Keratinocyte (primary cell): Measurements from ENCODE around the gene KDM4F. TPM values are rescaled to one million over a fixed set of nuclear protein-coding genes. Genes with fewer than 3 reads are reported as not detected.

Source experiments
- DNase-seq: peaks from one replicate; pipeline ENCODE4 v3.0.0-alpha.2; 2011; ENCODE audit warnings: low read depth, missing footprints, low spot score
- FAIRE-seq: peaks from 2 replicates; lab custom pipeline; 2011; peaks lifted over from hg19 to GRCh38; lab: Jason Lieb, UNC
- H2AFZ ChIP-seq: 2 replicates; pipeline ENCODE4 v1.6.0; 2012; ENCODE audit warnings: low read length, control low read depth, inconsistent platforms; ENCODE audit not compliant: control insufficient read depth
- H3K27ac ChIP-seq: 2 replicates; pipeline ENCODE4 v1.5.1; 2011; ENCODE audit warnings: low read length; ENCODE audit not compliant: control insufficient read depth, insufficient read depth
- H3K27me3 ChIP-seq: 3 replicates; pipeline ENCODE4 v1.6.0; 2011; ENCODE audit warnings: low read length; ENCODE audit not compliant: control insufficient read depth, insufficient read depth; ENCODE audit errors: extremely low read depth
- H3K36me3 ChIP-seq, 2 experiments: 2 replicates in 1 of 2; 3 replicates in 1 of 2; pipeline ENCODE4 v1.5.1; 2011; ENCODE audit warnings: low read length in 2 of 2, mild to moderate bottlenecking in 1 of 2; ENCODE audit not compliant: control insufficient read depth in 2 of 2, insufficient read depth in 2 of 2; ENCODE audit errors: extremely low read depth in 1 of 2
- H3K4me1 ChIP-seq: 3 replicates; pipeline ENCODE4 v1.5.1; 2011; ENCODE audit warnings: low read length; ENCODE audit not compliant: control insufficient read depth, insufficient read depth; ENCODE audit errors: extremely low read depth
- H3K4me2 ChIP-seq: 3 replicates; pipeline ENCODE4 v1.6.0; 2011; ENCODE audit warnings: low read depth, low read length; ENCODE audit not compliant: control insufficient read depth, insufficient read depth; ENCODE audit errors: extremely low read depth
- H3K4me3 ChIP-seq, 3 experiments: fragments of 200-600 bp in 1 of 3; sonication (generic) in 1 of 3; 2 replicates in 2 of 3; 3 replicates in 1 of 3; pipeline ENCODE4 v1.5.1; 2011 to 2016; ENCODE audit warnings: low read length in 3 of 3, mild to moderate bottlenecking in 3 of 3, control low read depth in 2 of 3, inconsistent platforms in 1 of 3, low read depth in 1 of 3, mixed read lengths in 1 of 3, mixed run types in 1 of 3, moderate library complexity in 1 of 3; ENCODE audit not compliant: control insufficient read depth in 2 of 3, insufficient read depth in 2 of 3; ENCODE audit errors: extremely low read depth in 1 of 3
- H3K79me2 ChIP-seq: 2 replicates; pipeline ENCODE4 v1.6.0; 2012; ENCODE audit warnings: low read length; ENCODE audit not compliant: control insufficient read depth, insufficient read depth
- H3K9ac ChIP-seq: 3 replicates; pipeline ENCODE4 v1.6.0; 2011; ENCODE audit warnings: low read length; ENCODE audit not compliant: control insufficient read depth, insufficient read depth; ENCODE audit errors: extremely low read depth
- H3K9me1 ChIP-seq: 3 replicates; pipeline ENCODE4 v1.6.0; 2011; ENCODE audit warnings: low read length; ENCODE audit not compliant: control insufficient read depth, insufficient read depth; ENCODE audit errors: extremely low read depth
- H3K9me3 ChIP-seq: 2 replicates; pipeline ENCODE4 v1.5.1; 2012; ENCODE audit warnings: low read depth, low read length; ENCODE audit not compliant: control insufficient read depth
- H4K20me1 ChIP-seq: 3 replicates; pipeline ENCODE4 v1.6.0; 2011; ENCODE audit warnings: low read length; ENCODE audit not compliant: control insufficient read depth, insufficient read depth; ENCODE audit errors: extremely low read depth
- EZH2 ChIP-seq: IDR thresholded peaks from one replicate; pipeline ENCODE4 v1.6.1; 2012; ENCODE audit warnings: inconsistent platforms, mild to moderate bottlenecking, low read length, moderate library complexity
- dilution Hi-C: fragments of 300-500 bp; cut with MboI; formaldehyde crosslinking; loops from one replicate; pipeline ENCODE4 v1.7.0; 2020; ENCODE audit warnings: low sequenced_read_pairs; ENCODE audit not compliant: extremely low pct_ligation_motif_present
- polyA plus RNA-seq, 5 experiments: library from polyadenylated mRNA; depleted of rRNA in 3 of 5; stranded (reverse) in 3 of 5; stranded (forward) in 1 of 5; unstranded in 1 of 5; fragments of >200 nt; gene quantifications; 1 replicate in 1 of 5; 2 replicates in 3 of 5; 3 replicates in 1 of 5; pipeline versions ENCODE4 v1.2.1 to v1.2.3, GENCODE V29; 2011 to 2012; ENCODE audit warnings: missing spikeins in 2 of 5, low read depth in 1 of 5, low replicate concordance in 1 of 5
- TF ChIP-seq, protein P1 (sequence below), 3 experiments: IDR thresholded peaks in 1 of 3; conservative IDR thresholded peaks in 1 of 3; optimal IDR thresholded peaks in 1 of 3; 2 replicates in 2 of 3; 3 replicates in 1 of 3; pipeline versions ENCODE3 to v1.5.1; 2011; ENCODE audit warnings: low read length in 3 of 3, mild to moderate bottlenecking in 3 of 3, moderate library complexity in 2 of 3, control low read depth in 1 of 3, inconsistent platforms in 1 of 3; ENCODE audit not compliant: insufficient read depth in 2 of 3; ENCODE audit errors: extremely low read depth in 1 of 3

The KDM4F gene
- polyA plus RNA-seq, 1 donor (not counting 4 experiments of a cell fraction or from before 2014, with no cell fraction given), result not detected

GRCh38 chr11:95076416-95076815 lies 27.2 kb downstream of the KDM4F start:
- Histone ChIP-seq H3K9ac (no peak overlapping the region), H3K9me1 (no peaks in the 10 kb centered on the region), H3K27me3 (no peaks in the 10 kb centered on the region), H4K20me1 (no peaks in the 10 kb centered on the region), H3K4me3 (no peak overlapping the region), H3K36me3 (no peaks in the 10 kb centered on the region), H3K4me2 (no peak overlapping the region), H2AFZ (no peak overlapping the region), H3K27ac (no peak overlapping the region), H3K79me2 (no peaks in the 10 kb centered on the region), H3K9me3 (no peaks in the 10 kb centered on the region), H3K4me1 (peaks cover 24% of the 10 kb centered on the region)
- dilution Hi-C loops, result no loop called here
- FAIRE-seq, result no peak
- TF ChIP-seq, protein P1, sequence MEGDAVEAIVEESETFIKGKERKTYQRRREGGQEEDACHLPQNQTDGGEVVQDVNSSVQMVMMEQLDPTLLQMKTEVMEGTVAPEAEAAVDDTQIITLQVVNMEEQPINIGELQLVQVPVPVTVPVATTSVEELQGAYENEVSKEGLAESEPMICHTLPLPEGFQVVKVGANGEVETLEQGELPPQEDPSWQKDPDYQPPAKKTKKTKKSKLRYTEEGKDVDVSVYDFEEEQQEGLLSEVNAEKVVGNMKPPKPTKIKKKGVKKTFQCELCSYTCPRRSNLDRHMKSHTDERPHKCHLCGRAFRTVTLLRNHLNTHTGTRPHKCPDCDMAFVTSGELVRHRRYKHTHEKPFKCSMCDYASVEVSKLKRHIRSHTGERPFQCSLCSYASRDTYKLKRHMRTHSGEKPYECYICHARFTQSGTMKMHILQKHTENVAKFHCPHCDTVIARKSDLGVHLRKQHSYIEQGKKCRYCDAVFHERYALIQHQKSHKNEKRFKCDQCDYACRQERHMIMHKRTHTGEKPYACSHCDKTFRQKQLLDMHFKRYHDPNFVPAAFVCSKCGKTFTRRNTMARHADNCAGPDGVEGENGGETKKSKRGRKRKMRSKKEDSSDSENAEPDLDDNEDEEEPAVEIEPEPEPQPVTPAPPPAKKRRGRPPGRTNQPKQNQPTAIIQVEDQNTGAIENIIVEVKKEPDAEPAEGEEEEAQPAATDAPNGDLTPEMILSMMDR (optimal IDR thresholded peaks at IDR 0.05 in 1 of 3, IDR thresholded peaks at IDR 0.05 in 1 of 3, conservative IDR thresholded peaks at IDR 0.05 in 1 of 3; ENCODE audit: extremely low read depth in 1 of 3, insufficient read depth in 2 of 3, low read length in 3 of 3), result no peak
- no peak for TF ChIP-seq EZH2
- no peak for DNase-seq

DNA sequence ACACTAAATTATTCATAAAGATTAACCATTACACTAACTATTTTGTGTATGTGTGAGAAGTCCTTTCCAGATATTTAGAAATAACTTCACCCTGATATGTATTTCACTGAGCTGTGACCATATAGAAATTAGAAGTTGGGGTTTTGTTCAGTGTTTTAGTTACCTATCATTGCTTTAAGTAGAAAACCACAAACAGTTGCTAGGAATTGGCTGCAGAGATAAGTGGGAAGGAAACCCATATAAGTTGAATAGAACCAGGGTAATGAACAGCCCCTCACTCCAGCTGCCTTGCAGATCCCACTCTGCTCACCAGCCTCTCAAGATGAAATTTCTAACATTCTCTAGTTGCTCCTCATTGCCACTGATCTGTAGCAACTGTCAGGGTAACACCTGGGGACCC lies 27.8 kb downstream of the KDM4F start:
- Histone ChIP-seq H3K4me3 (no peak overlapping the region), H3K27ac (no peak overlapping the region), H3K27me3 (no peaks in the 10 kb centered on the region), H4K20me1 (no peaks in the 10 kb centered on the region), H3K4me1 (peaks cover 24% of the 10 kb centered on the region), H3K9me3 (no peaks in the 10 kb centered on the region), H3K9me1 (no peaks in the 10 kb centered on the region), H2AFZ (no peak overlapping the region), H3K4me2 (no peak overlapping the region), H3K79me2 (no peaks in the 10 kb centered on the region), H3K9ac (no peak overlapping the region), H3K36me3 (no peaks in the 10 kb centered on the region)
- FAIRE-seq (no peak), DNase-seq (no peak)
- dilution Hi-C loops, result no loop called here
- TF ChIP-seq EZH2, result no peak
- TF ChIP-seq, protein P1 (optimal IDR thresholded peaks at IDR 0.05 in 1 of 3, IDR thresholded peaks at IDR 0.05 in 1 of 3, conservative IDR thresholded peaks at IDR 0.05 in 1 of 3; ENCODE audit: extremely low read depth in 1 of 3, insufficient read depth in 2 of 3, low read length in 3 of 3), result no peak
